Small intestine (tissue), 7 donors: ENCODE measurements around the gene NDUFB7. TPM values are rescaled to one million over a fixed set of nuclear protein-coding genes. Genes with fewer than 3 reads are reported as not detected.

Source experiments
- DNase-seq, 2 donors: peaks; one replicate each; pipeline versions ENCODE4 v3.0.0 to v3.0.0-alpha.2; 2013
- FAIRE-seq: peaks from 2 replicates; lab custom pipeline; 2012; peaks lifted over from hg19 to GRCh38; lab: Jason Lieb, UNC
- H3K27ac ChIP-seq, 3 donors: one replicate each; pipeline ENCODE4 v1.5.1; 2013; ENCODE audit warnings: low read length in 2 of 3, mild to moderate bottlenecking in 2 of 3, control low read depth in 1 of 3, inconsistent platforms in 1 of 3, low read depth in 1 of 3, moderate library complexity in 1 of 3
- H3K27me3 ChIP-seq, 3 donors: one replicate each; pipeline ENCODE4 v1.6.1; 2013; ENCODE audit warnings: low read length in 3 of 3, inconsistent platforms in 1 of 3; ENCODE audit not compliant: control insufficient read depth in 3 of 3, insufficient read depth in 3 of 3
- H3K36me3 ChIP-seq, 3 donors: one replicate each; pipeline ENCODE4 v1.6.1; 2013; ENCODE audit warnings: low read length in 3 of 3, inconsistent platforms in 1 of 3, low read depth in 1 of 3, mild to moderate bottlenecking in 1 of 3, moderate library complexity in 1 of 3; ENCODE audit not compliant: control insufficient read depth in 3 of 3, insufficient read depth in 2 of 3
- H3K4me1 ChIP-seq, 3 donors: one replicate each; pipeline ENCODE4 v1.6.1; 2013; ENCODE audit warnings: low read length in 2 of 3, inconsistent platforms in 1 of 3, low read depth in 1 of 3, mild to moderate bottlenecking in 1 of 3, moderate library complexity in 1 of 3; ENCODE audit not compliant: control insufficient read depth in 3 of 3, insufficient read depth in 2 of 3
- H3K4me3 ChIP-seq, 3 donors: one replicate each; pipeline ENCODE4 v1.5.1; 2013; ENCODE audit warnings: low read length in 3 of 3, control low read depth in 1 of 3, inconsistent platforms in 1 of 3, low read depth in 1 of 3, mild to moderate bottlenecking in 1 of 3, moderate library complexity in 1 of 3
- H3K9me3 ChIP-seq, 2 donors: one replicate each; pipeline ENCODE4 v1.6.1; 2013; ENCODE audit warnings: low read depth in 1 of 2, low read length in 1 of 2; ENCODE audit not compliant: control insufficient read depth in 2 of 2, insufficient read depth in 1 of 2
- WGBS, 3 donors: extraction: QIAGEN DNeasy Blood & Tissue Kit; methylation state at CpG; one replicate each; pipeline ENCODE4 v1.1.7; 2013; 5-methylcytosine and 5-hydroxymethylcytosine counted together
- polyA plus RNA-seq, 4 donors: library from polyadenylated mRNA; stranded (reverse) in 3 of 4; unstranded in 1 of 4; fragments of 200-250 nt in 3 of 4; fragments of 120-200 nt in 1 of 4; gene quantifications; one replicate each; pipeline versions ENCODE4 v1.2.1 to v1.2.3, GENCODE V29; 2013
- donor health status: healthy with polysubstance abuse.
- donor health status: control.
- donor health status: control.
- donor health status: Bipolar disorder and iron deficiency.
- donor health status: healthy.

The NDUFB7 gene
- polyA plus RNA-seq, 4 donors, result 127 to 818 (median 624) TPM

GRCh38 chr19:14519245-14519859 lies 52.5 kb downstream of the NDUFB7 start:
- no peaks in the 10 kb centered on the region for H3K27me3 ChIP-seq
- peak overlapping the region in 1 of 3 donors; percentile 54 for H3K4me3 ChIP-seq
- H3K27ac ChIP-seq, result peak overlapping the region in 2 of 3 donors; percentile 87 to 96
- peaks cover 4 to 28% (median 7%) of the 10 kb centered on the region in 3 donors for H3K36me3 ChIP-seq
- DNase-seq (no peak), FAIRE-seq (no peak)
- no peaks in the 10 kb centered on the region for H3K9me3 ChIP-seq
- WGBS, 3 donors, result 92% methylated on average over 22 of the region's 22 CpGs
- peaks cover 0 to 30% (median 10%) of the 10 kb centered on the region in 3 donors for H3K4me1 ChIP-seq

- Histone ChIP-seq H3K27me3 (no peaks in the 10 kb centered on the region), H3K27ac (peak within 1 kb of the TSS; percentile 96 to 97 (median 97)), H3K9me3 (no peaks in the 10 kb centered on the region), H3K36me3 (peaks cover 4 to 39% (median 7%) of the 10 kb centered on the region in 3 donors), H3K4me3 (peak within 1 kb of the TSS; percentile 77 to 94 (median 93)), H3K4me1 (peaks cover 0 to 34% (median 10%) of the 10 kb centered on the region in 3 donors)
- 1% methylated on average over 47 to 82 of the region's 82 CpGs for WGBS, 3 donors
- FAIRE-seq (no peak), DNase-seq (peak; percentile 84 to 93)
These were observed 53.9 kb downstream of the NDUFB7 start, which contains the start of gene DNAJB1 for GRCh38 chr19:14517840-14518505. DNAJB1 (minus strand) TSS chr19:14518397; CDS start chr19:14518349, 48 bp downstream.

- Histone ChIP-seq H3K27me3 (no peaks in the 10 kb centered on the region), H3K27ac (peak overlapping the region; percentile 92 to 97 (median 93)), H3K36me3 (peaks cover 4 to 43% (median 7%) of the 10 kb centered on the region in 3 donors), H3K9me3 (no peaks in the 10 kb centered on the region), H3K4me3 (peak overlapping the region; percentile 77 to 94 (median 93)), H3K4me1 (peaks cover 0 to 30% (median 10%) of the 10 kb centered on the region in 3 donors)
- FAIRE-seq (no peak), DNase-seq (no peak)
- 0 to 1% (median 1%) methylated on average over 21 to 32 of the region's 32 CpGs for WGBS, 3 donors
These were observed 54.4 kb downstream of the NDUFB7 start for GRCh38 chr19:14517446-14517839.

GRCh38 chr19:14516746-14517438 lies 55.0 kb downstream of the NDUFB7 start:
- 4 to 19% (median 12%) methylated on average over 22 of the region's 22 CpGs for WGBS, 3 donors
- Histone ChIP-seq H3K4me1 (peaks cover 0 to 30% (median 10%) of the 10 kb centered on the region in 3 donors), H3K36me3 (peaks cover 4 to 45% (median 7%) of the 10 kb centered on the region in 3 donors), H3K9me3 (no peaks in the 10 kb centered on the region), H3K27me3 (no peaks in the 10 kb centered on the region), H3K27ac (peak overlapping the region; percentile 92 to 97 (median 93)), H3K4me3 (peak overlapping the region; percentile 77 to 94 (median 93))
- DNase-seq (peak in 1 of 2 donors; percentile 50), FAIRE-seq (no peak)

Other genes with a start within 250 kb of the NDUFB7 start
- gene ADGRE5, start 190.6 kb downstream of the NDUFB7 start, polyA plus RNA-seq, result 10 to 100 TPM; 13.6 to 61.9 (median 33.6) TPM
- gene DDX39A, start 152.7 kb downstream of the NDUFB7 start, polyA plus RNA-seq, result 100 to 1,000 TPM in 3 of 4 donors, 10 to 100 TPM in 1; 61.9 to 139 (median 125) TPM
- 10 to 100 TPM in 3 of 4 donors, 1 to 10 TPM in 1; 8.9 to 65.3 (median 31.4) TPM for gene PKN1, start 138.8 kb downstream of the NDUFB7 start, polyA plus RNA-seq
- under 1 TPM in 2 of 4 donors, not detected in 2; 0.37 to 0.64 TPM for gene PTGER1, start 96.7 kb downstream of the NDUFB7 start, polyA plus RNA-seq
- 10 to 100 TPM; 43.1 to 91.2 (median 65.2) TPM for gene GIPC1, start 75.9 kb downstream of the NDUFB7 start, polyA plus RNA-seq
- 10 to 100 TPM; 39.4 to 87.7 (median 44.2) TPM for gene DNAJB1, start 53.7 kb downstream of the NDUFB7 start, polyA plus RNA-seq
- gene TECR, start 42.5 kb downstream of the NDUFB7 start, polyA plus RNA-seq, result 100 to 1,000 TPM; 147 to 287 (median 200) TPM
- gene CLEC17A, start 11.0 kb upstream of the NDUFB7 start, polyA plus RNA-seq, result under 1 TPM in 2 of 4 donors, not detected in 2; 0.24 to 0.55 TPM
- gene ADGRE3, start 102.8 kb upstream of the NDUFB7 start, polyA plus RNA-seq, result under 1 TPM in 3 of 4 donors, not detected in 1; 0.03 to 0.77 (median 0.54) TPM
- 10 to 100 TPM in 1 of 4 donors, 1 to 10 TPM in 3; 2.7 to 10.3 (median 4.5) TPM for gene ZNF333, start 118.0 kb upstream of the NDUFB7 start, polyA plus RNA-seq
- 1 to 10 TPM in 1 of 4 donors, under 1 TPM in 3; 0.22 to 1.2 (median 0.58) TPM for gene ADGRE2, start 206.5 kb upstream of the NDUFB7 start, polyA plus RNA-seq